Measurements from ENCODE around the gene CAMK1D.
"Not testable (repeated sequence)": the region's sequence is repeated elsewhere in the genome, so short reads cannot be mapped to it uniquely, and the experiment has no call there.

DNA sequence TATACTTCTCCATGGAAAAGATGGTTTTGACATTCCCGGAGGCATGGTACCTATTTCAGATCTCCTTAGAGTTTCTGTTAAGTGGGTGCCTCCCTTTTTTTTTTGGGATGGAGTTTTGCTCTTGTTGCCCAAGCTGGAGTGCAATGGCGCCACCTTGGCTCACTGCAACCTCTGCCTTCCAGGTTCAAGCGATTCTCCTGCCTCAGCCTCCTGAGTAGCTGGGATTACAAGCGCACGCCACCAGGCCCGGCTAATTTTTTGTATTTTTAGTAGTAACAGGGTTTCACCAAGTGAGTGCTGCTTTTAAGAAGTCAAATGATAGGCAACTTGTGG, 363.6 kb downstream of the CAMK1D start:
- TF ChIP-seq, protein P1, sequence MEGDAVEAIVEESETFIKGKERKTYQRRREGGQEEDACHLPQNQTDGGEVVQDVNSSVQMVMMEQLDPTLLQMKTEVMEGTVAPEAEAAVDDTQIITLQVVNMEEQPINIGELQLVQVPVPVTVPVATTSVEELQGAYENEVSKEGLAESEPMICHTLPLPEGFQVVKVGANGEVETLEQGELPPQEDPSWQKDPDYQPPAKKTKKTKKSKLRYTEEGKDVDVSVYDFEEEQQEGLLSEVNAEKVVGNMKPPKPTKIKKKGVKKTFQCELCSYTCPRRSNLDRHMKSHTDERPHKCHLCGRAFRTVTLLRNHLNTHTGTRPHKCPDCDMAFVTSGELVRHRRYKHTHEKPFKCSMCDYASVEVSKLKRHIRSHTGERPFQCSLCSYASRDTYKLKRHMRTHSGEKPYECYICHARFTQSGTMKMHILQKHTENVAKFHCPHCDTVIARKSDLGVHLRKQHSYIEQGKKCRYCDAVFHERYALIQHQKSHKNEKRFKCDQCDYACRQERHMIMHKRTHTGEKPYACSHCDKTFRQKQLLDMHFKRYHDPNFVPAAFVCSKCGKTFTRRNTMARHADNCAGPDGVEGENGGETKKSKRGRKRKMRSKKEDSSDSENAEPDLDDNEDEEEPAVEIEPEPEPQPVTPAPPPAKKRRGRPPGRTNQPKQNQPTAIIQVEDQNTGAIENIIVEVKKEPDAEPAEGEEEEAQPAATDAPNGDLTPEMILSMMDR (IDR thresholded peaks at IDR 0.05) = not testable (repeated sequence)
- not testable (repeated sequence) for TF ChIP-seq SMC3 (IDR thresholded peaks at IDR 0.05; ENCODE audit: low read depth, low read length); GATA2 (CRISPR knock-in tag; IDR thresholded peaks at IDR 0.05); POLR2AphosphoS5 (IDR thresholded peaks at IDR 0.05; ENCODE audit: low read depth, low read length); EP300 (IDR thresholded peaks at IDR 0.05; ENCODE audit: borderline replicate concordance in 1 of 2, low read depth in 1 of 2, low read length in 1 of 2); CHD2 (IDR thresholded peaks at IDR 0.05; ENCODE audit: low read length, partially characterized antibody); NFIC (IDR thresholded peaks at IDR 0.05; ENCODE audit: borderline replicate concordance); YY1 (IDR thresholded peaks at IDR 0.05; ENCODE audit: low read depth); RAD21 (IDR thresholded peaks at IDR 0.05; ENCODE audit: low read length); SIN3A (IDR thresholded peaks at IDR 0.05; ENCODE audit: borderline replicate concordance, low read depth, low read length); RXRA (IDR thresholded peaks at IDR 0.05; ENCODE audit: borderline replicate concordance, low read depth)
- TF ChIP-seq, protein P2, sequence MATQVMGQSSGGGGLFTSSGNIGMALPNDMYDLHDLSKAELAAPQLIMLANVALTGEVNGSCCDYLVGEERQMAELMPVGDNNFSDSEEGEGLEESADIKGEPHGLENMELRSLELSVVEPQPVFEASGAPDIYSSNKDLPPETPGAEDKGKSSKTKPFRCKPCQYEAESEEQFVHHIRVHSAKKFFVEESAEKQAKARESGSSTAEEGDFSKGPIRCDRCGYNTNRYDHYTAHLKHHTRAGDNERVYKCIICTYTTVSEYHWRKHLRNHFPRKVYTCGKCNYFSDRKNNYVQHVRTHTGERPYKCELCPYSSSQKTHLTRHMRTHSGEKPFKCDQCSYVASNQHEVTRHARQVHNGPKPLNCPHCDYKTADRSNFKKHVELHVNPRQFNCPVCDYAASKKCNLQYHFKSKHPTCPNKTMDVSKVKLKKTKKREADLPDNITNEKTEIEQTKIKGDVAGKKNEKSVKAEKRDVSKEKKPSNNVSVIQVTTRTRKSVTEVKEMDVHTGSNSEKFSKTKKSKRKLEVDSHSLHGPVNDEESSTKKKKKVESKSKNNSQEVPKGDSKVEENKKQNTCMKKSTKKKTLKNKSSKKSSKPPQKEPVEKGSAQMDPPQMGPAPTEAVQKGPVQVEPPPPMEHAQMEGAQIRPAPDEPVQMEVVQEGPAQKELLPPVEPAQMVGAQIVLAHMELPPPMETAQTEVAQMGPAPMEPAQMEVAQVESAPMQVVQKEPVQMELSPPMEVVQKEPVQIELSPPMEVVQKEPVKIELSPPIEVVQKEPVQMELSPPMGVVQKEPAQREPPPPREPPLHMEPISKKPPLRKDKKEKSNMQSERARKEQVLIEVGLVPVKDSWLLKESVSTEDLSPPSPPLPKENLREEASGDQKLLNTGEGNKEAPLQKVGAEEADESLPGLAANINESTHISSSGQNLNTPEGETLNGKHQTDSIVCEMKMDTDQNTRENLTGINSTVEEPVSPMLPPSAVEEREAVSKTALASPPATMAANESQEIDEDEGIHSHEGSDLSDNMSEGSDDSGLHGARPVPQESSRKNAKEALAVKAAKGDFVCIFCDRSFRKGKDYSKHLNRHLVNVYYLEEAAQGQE (IDR thresholded peaks at IDR 0.05; ENCODE audit: low read depth, low read length) = not testable (repeated sequence)
- TF ChIP-seq, protein P3, sequence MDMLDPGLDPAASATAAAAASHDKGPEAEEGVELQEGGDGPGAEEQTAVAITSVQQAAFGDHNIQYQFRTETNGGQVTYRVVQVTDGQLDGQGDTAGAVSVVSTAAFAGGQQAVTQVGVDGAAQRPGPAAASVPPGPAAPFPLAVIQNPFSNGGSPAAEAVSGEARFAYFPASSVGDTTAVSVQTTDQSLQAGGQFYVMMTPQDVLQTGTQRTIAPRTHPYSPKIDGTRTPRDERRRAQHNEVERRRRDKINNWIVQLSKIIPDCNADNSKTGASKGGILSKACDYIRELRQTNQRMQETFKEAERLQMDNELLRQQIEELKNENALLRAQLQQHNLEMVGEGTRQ (IDR thresholded peaks at IDR 0.05; ENCODE audit: borderline replicate concordance, low read depth, low read length) = not testable (repeated sequence)

All from SK-N-SH (cell line).